Measurements from ENCODE around the gene IRF9.

The IRF9 gene

GRCh38 chr14:24147761-24148428 is 13.2 kb upstream of the IRF9 start:
- H3K27ac ChIP-seq = no peak overlapping the region
- peak overlapping the region; percentile 51; the same call in 1 of the 2 replicates for H3K4me2 ChIP-seq
- no peaks in the 10 kb centered on the region for H4K20me1 ChIP-seq (ENCODE audit: insufficient read depth)
- 0 out of 2 replicates have a peak overlapping the region, but pooled peaks have one; percentile 23 for H2AFZ ChIP-seq (ENCODE audit: low read depth)
- H3K9ac ChIP-seq = no peak overlapping the region; the same call in 1 of the 2 replicates
- no peak overlapping the region for H3K4me3 ChIP-seq (IDR thresholded peaks at IDR 0.05; ENCODE audit: insufficient read depth, low read depth, low read length)
- H3K27me3 ChIP-seq (ENCODE audit: insufficient read depth, low read depth) = no peaks in the 10 kb centered on the region
- H3K79me2 ChIP-seq (ENCODE audit: insufficient read depth, low read depth) = peaks cover 19% of the 10 kb centered on the region; the same call in 1 of the 2 replicates
- no peaks in the 10 kb centered on the region for H3K36me3 ChIP-seq (ENCODE audit: insufficient read depth)
- no peak for TF ChIP-seq CTCF (conservative IDR thresholded peaks at IDR 0.05; ENCODE audit: low read depth, low read length)
- H3K4me1 ChIP-seq (ENCODE audit: low read depth, poor library complexity, severe bottlenecking) = peaks cover 10% of the 10 kb centered on the region

GRCh38 chr14:24149302-24149969 is 11.6 kb upstream of the IRF9 start:
- Histone ChIP-seq H3K27ac (no peak overlapping the region), H3K36me3 (ENCODE audit: insufficient read depth) (no peaks in the 10 kb centered on the region), H2AFZ (ENCODE audit: low read depth) (no peak overlapping the region), H3K4me1 (ENCODE audit: low read depth, poor library complexity, severe bottlenecking) (peaks cover 6% of the 10 kb centered on the region), H3K27me3 (ENCODE audit: insufficient read depth, low read depth) (no peaks in the 10 kb centered on the region), H3K79me2 (ENCODE audit: insufficient read depth, low read depth) (peaks cover 19% of the 10 kb centered on the region; the same call in 1 of the 2 replicates), H3K9ac (no peak overlapping the region), H4K20me1 (ENCODE audit: insufficient read depth) (no peaks in the 10 kb centered on the region), H3K4me3 (IDR thresholded peaks at IDR 0.05; ENCODE audit: insufficient read depth, low read depth, low read length) (no peak overlapping the region), H3K4me2 (no peak overlapping the region)
- TF ChIP-seq CTCF (conservative IDR thresholded peaks at IDR 0.05; ENCODE audit: low read depth, low read length) = no peak

- no peak overlapping the region for H3K4me3 ChIP-seq (IDR thresholded peaks at IDR 0.05; ENCODE audit: insufficient read depth, low read depth, low read length)
- TF ChIP-seq CTCF (conservative IDR thresholded peaks at IDR 0.05; ENCODE audit: low read depth, low read length) = no peak
- H3K27ac ChIP-seq = no peak overlapping the region
- peaks cover 6% of the 10 kb centered on the region for H3K4me1 ChIP-seq (ENCODE audit: low read depth, poor library complexity, severe bottlenecking)
- no peaks in the 10 kb centered on the region for H4K20me1 ChIP-seq (ENCODE audit: insufficient read depth)
- no peak overlapping the region for H2AFZ ChIP-seq (ENCODE audit: low read depth)
- H3K36me3 ChIP-seq (ENCODE audit: insufficient read depth) = no peaks in the 10 kb centered on the region
- H3K4me2 ChIP-seq = no peak overlapping the region
- no peak overlapping the region for H3K9ac ChIP-seq
- H3K79me2 ChIP-seq (ENCODE audit: insufficient read depth, low read depth) = peaks cover 14% of the 10 kb centered on the region; the same call in 1 of the 2 replicates
- no peaks in the 10 kb centered on the region for H3K27me3 ChIP-seq (ENCODE audit: insufficient read depth, low read depth)
Observed at GRCh38 chr14:24150061-24150460, 11.0 kb upstream of the IRF9 start.

GRCh38 chr14:24150567-24150966 is 10.5 kb upstream of the IRF9 start:
- H3K9ac ChIP-seq = no peak overlapping the region
- H3K36me3 ChIP-seq (ENCODE audit: insufficient read depth) = no peaks in the 10 kb centered on the region
- peaks cover 11% of the 10 kb centered on the region; the same call in 1 of the 2 replicates for H3K79me2 ChIP-seq (ENCODE audit: insufficient read depth, low read depth)
- no peak overlapping the region for H3K4me3 ChIP-seq (IDR thresholded peaks at IDR 0.05; ENCODE audit: insufficient read depth, low read depth, low read length)
- H3K27ac ChIP-seq = no peak overlapping the region
- no peaks in the 10 kb centered on the region for H4K20me1 ChIP-seq (ENCODE audit: insufficient read depth)
- no peaks in the 10 kb centered on the region for H3K27me3 ChIP-seq (ENCODE audit: insufficient read depth, low read depth)
- TF ChIP-seq CTCF (conservative IDR thresholded peaks at IDR 0.05; ENCODE audit: low read depth, low read length) = no peak
- H2AFZ ChIP-seq (ENCODE audit: low read depth) = no peak overlapping the region
- H3K4me1 ChIP-seq (ENCODE audit: low read depth, poor library complexity, severe bottlenecking) = peaks cover 2% of the 10 kb centered on the region
- no peak overlapping the region for H3K4me2 ChIP-seq
